ENCODE data around the gene BTF3L4. TPM values are rescaled to one million over a fixed set of nuclear protein-coding genes. Genes with fewer than 3 reads are reported as not detected.
"Not testable (repeated sequence)": the region's sequence is repeated elsewhere in the genome, so short reads cannot be mapped to it uniquely, and the experiment has no call there.

Gene BTF3L4
- polyA plus RNA-seq, 3 donors, result 27.0 to 116 (median 108) TPM

DNA sequence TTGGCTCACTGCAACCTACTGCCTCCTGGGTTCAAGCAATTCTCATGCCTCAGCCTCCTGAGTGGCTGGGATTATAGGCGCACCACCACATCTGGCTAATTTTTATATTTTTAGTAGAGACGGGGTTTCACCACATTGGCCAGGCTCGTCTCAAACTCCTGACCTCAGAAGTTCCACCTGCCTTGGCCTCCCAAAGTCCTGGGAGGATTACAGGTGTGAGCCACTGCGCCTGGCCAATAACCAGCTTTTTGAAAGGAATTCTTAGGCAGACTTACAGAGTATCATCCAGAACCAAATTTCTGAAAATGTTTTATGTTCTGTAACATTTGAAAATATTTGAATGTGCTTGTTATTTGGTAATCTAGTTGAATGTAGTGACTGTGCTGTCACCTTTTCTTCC lies 14.6 kb downstream of the BTF3L4 start:
- peaks cover 35 to 54% of the 10 kb centered on the region in 2 donors for H3K36me3 ChIP-seq (replicated peaks in 1 of 2; ENCODE audit: control insufficient read depth in 1 of 2, insufficient read depth in 2 of 2, low read length in 2 of 2)

DNA sequence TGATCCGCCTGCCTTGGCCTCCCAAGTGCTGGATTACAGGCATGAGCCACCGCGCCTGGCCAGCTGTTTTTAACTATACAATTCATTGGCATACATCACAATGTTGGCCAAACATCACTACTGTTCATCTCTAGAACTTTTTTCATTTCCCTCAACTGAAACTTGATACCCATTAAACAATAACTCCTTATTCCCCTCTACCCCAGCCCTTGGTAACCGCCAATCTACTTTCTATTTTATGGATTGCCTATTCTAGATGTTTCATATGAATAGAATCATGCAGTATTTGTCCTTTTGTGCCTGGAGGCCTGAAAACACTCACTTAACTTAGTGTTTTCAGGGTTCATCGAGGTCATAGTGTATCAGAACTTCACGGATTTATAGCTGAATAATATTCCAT lies 16.2 kb downstream of the BTF3L4 start:
- TF ChIP-seq, protein P1, sequence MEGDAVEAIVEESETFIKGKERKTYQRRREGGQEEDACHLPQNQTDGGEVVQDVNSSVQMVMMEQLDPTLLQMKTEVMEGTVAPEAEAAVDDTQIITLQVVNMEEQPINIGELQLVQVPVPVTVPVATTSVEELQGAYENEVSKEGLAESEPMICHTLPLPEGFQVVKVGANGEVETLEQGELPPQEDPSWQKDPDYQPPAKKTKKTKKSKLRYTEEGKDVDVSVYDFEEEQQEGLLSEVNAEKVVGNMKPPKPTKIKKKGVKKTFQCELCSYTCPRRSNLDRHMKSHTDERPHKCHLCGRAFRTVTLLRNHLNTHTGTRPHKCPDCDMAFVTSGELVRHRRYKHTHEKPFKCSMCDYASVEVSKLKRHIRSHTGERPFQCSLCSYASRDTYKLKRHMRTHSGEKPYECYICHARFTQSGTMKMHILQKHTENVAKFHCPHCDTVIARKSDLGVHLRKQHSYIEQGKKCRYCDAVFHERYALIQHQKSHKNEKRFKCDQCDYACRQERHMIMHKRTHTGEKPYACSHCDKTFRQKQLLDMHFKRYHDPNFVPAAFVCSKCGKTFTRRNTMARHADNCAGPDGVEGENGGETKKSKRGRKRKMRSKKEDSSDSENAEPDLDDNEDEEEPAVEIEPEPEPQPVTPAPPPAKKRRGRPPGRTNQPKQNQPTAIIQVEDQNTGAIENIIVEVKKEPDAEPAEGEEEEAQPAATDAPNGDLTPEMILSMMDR (IDR thresholded peaks at IDR 0.05), result no peak
- no peak for DNase-seq
- Histone ChIP-seq H3K9me3 (replicated peaks in 1 of 2; ENCODE audit: control insufficient read depth in 1 of 2, insufficient read depth in 1 of 2, low read length in 2 of 2) (no peaks in the 10 kb centered on the region), H3K79me2 (ENCODE audit: insufficient read depth, low read length) (peaks cover 67% of the 10 kb centered on the region), H3K4me1 (ENCODE audit: control insufficient read depth in 1 of 2, insufficient read depth in 2 of 2, low read length in 2 of 2) (peaks cover 7 to 9% of the 10 kb centered on the region in 2 donors), H3K27me3 (ENCODE audit: control insufficient read depth in 2 of 2, insufficient read depth in 2 of 2, low read length in 2 of 2) (no peaks in the 10 kb centered on the region), H4K20me1 (ENCODE audit: insufficient read depth, low read length) (peaks cover 84% of the 10 kb centered on the region), H3K4me2 (replicated peaks; ENCODE audit: extremely low read depth, low read length, poor library complexity, severe bottlenecking) (no peak overlapping the region), H3K9ac (ENCODE audit: insufficient read depth, low read length, poor library complexity, severe bottlenecking) (no peak overlapping the region), H3K27ac (ENCODE audit: low read depth in 1 of 2, low read length in 2 of 2) (no peak overlapping the region), H3K36me3 (replicated peaks in 1 of 2; ENCODE audit: control insufficient read depth in 1 of 2, insufficient read depth in 2 of 2, low read length in 2 of 2) (peaks cover 29 to 53% of the 10 kb centered on the region in 2 donors), H2AFZ (ENCODE audit: insufficient read depth, low read depth, low read length, poor library complexity, severe bottlenecking) (no peak overlapping the region), H3K4me3 (replicated peaks in 1 of 3; ENCODE audit: low read depth in 2 of 3, low read length in 3 of 3) (no peak overlapping the region)
- intact Hi-C loops (cut with micrococcal nuclease), result no loop called here
- Mint-ChIP-seq H3K4me1 (peaks cover 9% of the 10 kb centered on the region), H3K27ac (peak overlapping the region in 1 of 7 donors; percentile 42), H3K4me3 (no peak overlapping the region), H3K27me3 (ENCODE audit: low read depth in 3 of 3) (no peaks in the 10 kb centered on the region), H3K36me3 (peaks cover 25 to 66% of the 10 kb centered on the region in 2 donors), H3K9me3 (no peaks in the 10 kb centered on the region)
- 97% methylated on average over 3 of the region's 6 CpGs for WGBS (ENCODE audit: insufficient coverage)

More for the DNA sequence above, 14.6 kb downstream of the BTF3L4 start:
- TF ChIP-seq, protein P1 (IDR thresholded peaks at IDR 0.05), result no peak
- no peaks in the 10 kb centered on the region for H3K9me3 ChIP-seq (replicated peaks in 1 of 2; ENCODE audit: control insufficient read depth in 1 of 2, insufficient read depth in 1 of 2, low read length in 2 of 2)
- peaks cover 7 to 9% of the 10 kb centered on the region in 2 donors for H3K4me1 ChIP-seq (ENCODE audit: control insufficient read depth in 1 of 2, insufficient read depth in 2 of 2, low read length in 2 of 2)
- no peak overlapping the region for H3K9ac ChIP-seq (ENCODE audit: insufficient read depth, low read length, poor library complexity, severe bottlenecking)
- H3K27ac ChIP-seq (ENCODE audit: low read depth in 1 of 2, low read length in 2 of 2), result no peak overlapping the region
- no peak overlapping the region for H3K4me3 Mint-ChIP-seq
- H3K4me2 ChIP-seq (replicated peaks; ENCODE audit: extremely low read depth, low read length, poor library complexity, severe bottlenecking), result no peak overlapping the region
- H3K9me3 Mint-ChIP-seq, result no peaks in the 10 kb centered on the region
- peaks cover 79% of the 10 kb centered on the region for H4K20me1 ChIP-seq (ENCODE audit: insufficient read depth, low read length)
- H3K36me3 Mint-ChIP-seq, result peaks cover 34 to 69% of the 10 kb centered on the region in 2 donors
- H3K79me2 ChIP-seq (ENCODE audit: insufficient read depth, low read length), result peaks cover 73% of the 10 kb centered on the region
- intact Hi-C loops (cut with micrococcal nuclease), result no loop called here
- H3K4me3 ChIP-seq (replicated peaks in 1 of 3; ENCODE audit: low read depth in 2 of 3, low read length in 3 of 3), result no peak overlapping the region
- WGBS (ENCODE audit: insufficient coverage), result 91% methylated on average over 3 of the region's 4 CpGs
- no peak overlapping the region for H3K27ac Mint-ChIP-seq
- no peak for DNase-seq
- peaks cover 9% of the 10 kb centered on the region for H3K4me1 Mint-ChIP-seq
- H3K27me3 Mint-ChIP-seq (ENCODE audit: low read depth in 3 of 3), result no peaks in the 10 kb centered on the region
- no peak overlapping the region for H2AFZ ChIP-seq (ENCODE audit: insufficient read depth, low read depth, low read length, poor library complexity, severe bottlenecking)
- no peaks in the 10 kb centered on the region for H3K27me3 ChIP-seq (ENCODE audit: control insufficient read depth in 2 of 2, insufficient read depth in 2 of 2, low read length in 2 of 2)

DNA sequence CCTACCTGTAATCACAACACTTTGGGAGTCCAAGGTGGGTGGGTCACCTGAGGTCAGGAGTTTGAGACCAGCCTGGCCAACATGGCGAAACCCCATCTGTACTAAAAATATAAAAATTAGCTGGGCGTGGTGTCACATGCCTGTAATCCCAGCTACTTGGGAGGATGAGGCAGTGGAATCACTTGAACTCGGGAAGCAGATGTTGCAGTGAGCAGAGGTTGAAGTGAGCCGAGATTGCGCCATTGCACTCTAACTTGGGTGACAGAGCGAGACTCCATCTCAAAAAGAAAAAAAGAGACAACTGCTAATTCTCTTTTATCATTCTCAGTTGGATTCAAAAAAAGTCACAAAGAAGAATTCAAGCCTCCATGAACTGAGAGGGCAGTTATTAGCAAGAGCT lies 21.2 kb downstream of the BTF3L4 start:
- peaks cover 30 to 62% of the 10 kb centered on the region in 2 donors for H3K36me3 ChIP-seq (replicated peaks in 1 of 2; ENCODE audit: control insufficient read depth in 1 of 2, insufficient read depth in 2 of 2, low read length in 2 of 2)
- H2AFZ ChIP-seq (ENCODE audit: insufficient read depth, low read depth, low read length, poor library complexity, severe bottlenecking); H3K4me3 Mint-ChIP-seq; H3K4me1 Mint-ChIP-seq; H3K4me1 ChIP-seq (ENCODE audit: control insufficient read depth in 1 of 2, insufficient read depth in 2 of 2, low read length in 2 of 2); H3K9me3 ChIP-seq (replicated peaks in 1 of 2; ENCODE audit: control insufficient read depth in 1 of 2, insufficient read depth in 1 of 2, low read length in 2 of 2); H3K9ac ChIP-seq (ENCODE audit: insufficient read depth, low read length, poor library complexity, severe bottlenecking); H3K4me3 ChIP-seq (replicated peaks in 1 of 3; ENCODE audit: low read depth in 2 of 3, low read length in 3 of 3); intact Hi-C loops (cut with micrococcal nuclease); H3K27me3 Mint-ChIP-seq (ENCODE audit: low read depth in 3 of 3); H3K9me3 Mint-ChIP-seq; DNase-seq; H3K4me2 ChIP-seq (replicated peaks; ENCODE audit: extremely low read depth, low read length, poor library complexity, severe bottlenecking); H3K27me3 ChIP-seq (ENCODE audit: control insufficient read depth in 2 of 2, insufficient read depth in 2 of 2, low read length in 2 of 2); H3K27ac ChIP-seq (ENCODE audit: low read depth in 1 of 2, low read length in 2 of 2): not testable (repeated sequence)
- Mint-ChIP-seq H3K36me3 (peaks cover 24 to 64% of the 10 kb centered on the region in 2 donors), H3K27ac (peak overlapping the region in 1 of 7 donors; percentile 58)
- H4K20me1 ChIP-seq (ENCODE audit: insufficient read depth, low read length), result peaks cover 83% of the 10 kb centered on the region
- WGBS (ENCODE audit: insufficient coverage), result no CpG with 5 or more reads among the region's 6 CpGs
- H3K79me2 ChIP-seq (ENCODE audit: insufficient read depth, low read length), result peaks cover 59% of the 10 kb centered on the region

Data from CD14-positive monocyte (primary cell).